Measurements from ENCODE around the gene RRP12.
A peak's percentile ranks its signal among the peaks of the same experiment; 100 is the strongest.

The RRP12 gene

GRCh38 chr10:97336446-97336845 lies 64.7 kb downstream of the RRP12 start:
- Histone ChIP-seq H3K27me3 (replicated peaks; ENCODE audit: control insufficient read depth, insufficient read depth, low read length) (no peaks in the 10 kb centered on the region), H3K4me3 (replicated peaks; ENCODE audit: low read depth, low read length) (no peak overlapping the region), H3K36me3 (ENCODE audit: control insufficient read depth, insufficient read depth, low read length) (no peaks in the 10 kb centered on the region)
- no peak for DNase-seq (ENCODE audit: extremely low read depth, insufficient read length)
- no peak for TF ChIP-seq CTCF (IDR thresholded peaks at IDR 0.05; ENCODE audit: insufficient read depth, low read length, poor library complexity, severe bottlenecking)

GRCh38 chr10:97336006-97336405 lies 65.1 kb downstream of the RRP12 start:
- no peak for DNase-seq (ENCODE audit: extremely low read depth, insufficient read length)
- H3K36me3 ChIP-seq (ENCODE audit: control insufficient read depth, insufficient read depth, low read length), result no peaks in the 10 kb centered on the region
- TF ChIP-seq CTCF (IDR thresholded peaks at IDR 0.05; ENCODE audit: insufficient read depth, low read length, poor library complexity, severe bottlenecking), result no peak
- no peak overlapping the region for H3K4me3 ChIP-seq (replicated peaks; ENCODE audit: low read depth, low read length)
- no peaks in the 10 kb centered on the region for H3K27me3 ChIP-seq (replicated peaks; ENCODE audit: control insufficient read depth, insufficient read depth, low read length)

- no peaks in the 10 kb centered on the region for H3K36me3 ChIP-seq (ENCODE audit: control insufficient read depth, insufficient read depth, low read length)
- H3K27me3 ChIP-seq (replicated peaks; ENCODE audit: control insufficient read depth, insufficient read depth, low read length), result no peaks in the 10 kb centered on the region
- no peak for DNase-seq (ENCODE audit: extremely low read depth, insufficient read length)
- no peak for TF ChIP-seq CTCF (IDR thresholded peaks at IDR 0.05; ENCODE audit: insufficient read depth, low read length, poor library complexity, severe bottlenecking)
- peak overlapping the region; percentile 82 for H3K4me3 ChIP-seq (replicated peaks; ENCODE audit: low read depth, low read length)
Measured at GRCh38 chr10:97335188-97335619, 65.9 kb downstream of the RRP12 start.

GRCh38 chr10:97334370-97335175 lies 66.6 kb downstream of the RRP12 start, which contains the start of gene FRAT2:
Gene FRAT2 (minus strand): TSS chr10:97334729. CDS start chr10:97334572, 157 bp downstream.
- TF ChIP-seq CTCF (IDR thresholded peaks at IDR 0.05; ENCODE audit: insufficient read depth, low read length, poor library complexity, severe bottlenecking), result no peak
- no peaks in the 10 kb centered on the region for H3K27me3 ChIP-seq (replicated peaks; ENCODE audit: control insufficient read depth, insufficient read depth, low read length)
- peak; percentile 92 for DNase-seq (ENCODE audit: extremely low read depth, insufficient read length)
- no peaks in the 10 kb centered on the region for H3K36me3 ChIP-seq (ENCODE audit: control insufficient read depth, insufficient read depth, low read length)
- H3K4me3 ChIP-seq (replicated peaks; ENCODE audit: low read depth, low read length), result peak within 1 kb of the TSS; percentile 82

GRCh38 chr10:97333601-97334369 lies 67.4 kb downstream of the RRP12 start:
- Histone ChIP-seq H3K4me3 (replicated peaks; ENCODE audit: low read depth, low read length) (peak overlapping the region; percentile 82), H3K36me3 (ENCODE audit: control insufficient read depth, insufficient read depth, low read length) (no peaks in the 10 kb centered on the region), H3K27me3 (replicated peaks; ENCODE audit: control insufficient read depth, insufficient read depth, low read length) (no peaks in the 10 kb centered on the region)
- DNase-seq (ENCODE audit: extremely low read depth, insufficient read length), result peak; percentile 58
- TF ChIP-seq CTCF (IDR thresholded peaks at IDR 0.05; ENCODE audit: insufficient read depth, low read length, poor library complexity, severe bottlenecking), result no peak
